Ovary (tissue), 9 donors: ENCODE measurements around the gene LGI4. TPM values are rescaled to one million over a fixed set of nuclear protein-coding genes. Genes with fewer than 3 reads are reported as not detected.

Experiments used
- DNase-seq, 5 donors: peaks; one replicate each; pipeline ENCODE4 v3.0.0-alpha.2; 2019 to 2020
- H3K27ac ChIP-seq, 2 donors: fragments of 200-600 bp; one replicate each; pipeline versions ENCODE4 v1.5.1 to v1.8.0; 2019 to 2022
- H3K27me3 ChIP-seq: fragments of 200-600 bp; one replicate; pipeline ENCODE4 v1.8.0; 2022
- H3K36me3 ChIP-seq: fragments of 200-600 bp; sonication (generic); one replicate; pipeline ENCODE4 v1.5.1; 2019
- H3K4me1 ChIP-seq: one replicate; pipeline ENCODE4 v1.8.1; 2013; ENCODE audit warnings: mild to moderate bottlenecking, moderate library complexity; ENCODE audit not compliant: insufficient read depth
- H3K4me3 ChIP-seq: fragments of 200-600 bp; sonication (generic); one replicate; pipeline ENCODE4 v1.5.1; 2017
- H3K9me3 ChIP-seq, 2 donors: fragments of 200-600 bp in 1 of 2; sonication (generic) in 1 of 2; one replicate each; pipeline versions ENCODE4 v1.5.1 to v1.8.1; 2013 to 2019; ENCODE audit warnings: mild to moderate bottlenecking in 1 of 2, moderate library complexity in 1 of 2
- CTCF ChIP-seq, 3 donors: fragments of 450-650 bp in 2 of 3; fragments of 200-600 bp in 1 of 3; IDR thresholded peaks; one replicate each; pipeline versions ENCODE4 v1.5.1 to v1.8.0; 2016 to 2022; ENCODE audit warnings: antibody characterized with exemption in 3 of 3, mild to moderate bottlenecking in 1 of 3
- EP300 ChIP-seq: sonication (generic); formaldehyde crosslinking; IDR thresholded peaks from one replicate; pipeline ENCODE4 v1.6.1; 2017; ENCODE audit warnings: antibody characterized with exemption
- POLR2A ChIP-seq: fragments of 450-650 bp; IDR thresholded peaks from one replicate; pipeline ENCODE4 v1.6.1; 2017; ENCODE audit warnings: antibody characterized with exemption, mild to moderate bottlenecking, moderate library complexity
- WGBS, 3 donors: extraction: QIAGEN DNeasy Blood & Tissue Kit in 1 of 3; methylation state at CpG; one replicate each; pipeline versions ENCODE4 v1.1.5 to v1.1.7; 2013 to 2017; 5-methylcytosine and 5-hydroxymethylcytosine counted together
- intact Hi-C, 4 donors: fragments of 100-400 bp; cut with DNase I; formaldehyde crosslinking; loops; one replicate each; pipeline versions ENCODE4 v1.11.0 to v1.15.1; 2022 to 2023
- polyA plus RNA-seq, 2 donors: library from polyadenylated mRNA; stranded (reverse); fragments of 200-250 nt in 1 of 2; fragments of 350-450 nt in 1 of 2; fragmentation: Illumina TruSeq in 1 of 2; extraction: RNeasy Lipid Tissue Mini Kit (QIAGEN cat#74804) in 1 of 2; gene quantifications; one replicate each; pipeline ENCODE4 v1.2.3, GENCODE V29; 2013 to 2014
- total RNA-seq, 7 donors: library from RNA; depleted of rRNA in 2 of 7; stranded (reverse); fragments of >200 nt in 2 of 7; fragmentation: NEBNext Ultra II Directional in 3 of 7; extraction: Animal tissue kit (Norgen Biotek cat#: 25700) in 3 of 7; gene quantifications; one replicate each; pipeline versions ENCODE4 v1.1.0 to v1.2.4, GENCODE V29; 2016 to 2023
- donor health status: DM: no; HTN: no; CAD: no; lungs with moderate emphysema.
- donor health status: DM: no; HTN: no; CAD: no.
- donor health status: Bipolar disorder and iron deficiency.
- donor health status: DM: yes; HTN: yes; CAD: no.
- donor health status: DM: no; HTN: no; CAD: no.
- donor health status: DM: yes; HTN: yes; CAD: no.

Gene LGI4
- total and polyA plus RNA-seq, 9 donors: 1.9 to 13.3 (median 5.9) TPM

DNA sequence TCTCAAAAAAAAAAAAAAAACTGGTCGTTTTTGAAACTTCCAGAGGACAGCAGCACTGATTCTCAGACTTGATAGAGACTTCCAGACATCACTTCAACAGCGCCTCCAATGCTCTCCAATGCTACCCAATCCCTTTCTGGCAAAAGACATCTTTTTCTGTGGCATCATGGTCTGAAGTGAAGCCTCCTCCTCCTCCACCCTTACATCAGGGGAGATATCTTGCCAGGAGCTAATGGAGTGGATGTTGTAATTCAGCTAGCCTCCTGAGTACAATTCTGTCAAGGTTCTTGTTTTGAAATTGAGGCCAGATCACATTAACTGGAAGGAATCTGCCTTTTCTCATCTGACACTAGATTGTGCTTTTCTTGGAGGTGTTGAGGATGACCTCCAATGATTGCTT, 43.8 kb upstream of the LGI4 start:
- Histone ChIP-seq H3K4me3 (no peak overlapping the region), H3K36me3 (no peaks in the 10 kb centered on the region), H3K27me3 (no peaks in the 10 kb centered on the region), H3K27ac (no peak overlapping the region), H3K4me1 (no peaks in the 10 kb centered on the region), H3K9me3 (peaks cover 0 to 8% of the 10 kb centered on the region in 2 donors)
- WGBS, 3 donors: 48 to 65% (median 60%) methylated on average over 2 of the region's 2 CpGs
- intact Hi-C loops: no loop called here
- no peak for DNase-seq
- TF ChIP-seq EP300 (no peak), CTCF (IDR thresholded peaks at IDR 0.05) (no peak), POLR2A (no peak)

DNA sequence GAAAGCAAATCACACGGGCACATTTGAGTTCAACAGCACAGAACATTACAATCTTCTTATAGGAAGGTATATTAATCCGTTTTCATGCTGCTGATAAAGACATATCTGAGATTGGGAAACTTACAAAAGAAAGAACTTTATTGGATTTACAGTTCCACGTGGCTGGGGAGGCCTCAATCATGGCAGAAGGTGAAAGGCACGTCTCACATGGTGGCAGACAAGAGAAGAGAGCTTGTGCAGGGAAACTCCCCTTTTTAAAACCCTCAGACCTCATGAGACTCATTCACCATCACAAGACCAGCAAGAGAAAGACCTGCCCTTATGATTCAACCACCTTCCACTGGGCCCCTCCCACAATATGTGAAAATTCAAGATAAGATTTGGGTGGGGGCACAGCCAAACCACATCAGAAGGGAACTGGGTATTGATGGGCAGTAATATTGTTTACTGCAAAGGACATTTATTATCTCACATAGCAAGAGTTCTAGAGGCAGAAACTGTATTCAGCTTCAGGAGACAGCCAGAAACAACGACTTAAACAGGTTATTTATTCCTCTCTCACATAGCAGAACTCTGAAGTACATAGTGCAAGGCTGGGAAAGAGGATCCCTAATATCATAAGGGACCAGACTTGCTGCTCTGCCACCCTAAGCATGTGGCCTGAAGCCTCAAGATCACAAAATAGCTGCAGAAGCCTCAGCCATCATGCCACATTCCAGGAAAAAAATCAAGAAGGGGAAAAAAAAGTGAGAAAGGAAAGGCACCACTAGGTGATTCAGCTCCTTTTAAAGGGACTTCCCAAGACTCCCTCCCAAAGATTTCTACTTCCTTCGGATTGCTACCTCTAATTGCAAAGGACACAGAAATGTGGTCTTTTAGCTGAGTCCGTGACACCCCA, 42.8 kb upstream of the LGI4 start:
- intact Hi-C loops: no loop called here
- no peaks in the 10 kb centered on the region for H3K27me3 ChIP-seq
- no peaks in the 10 kb centered on the region for H3K36me3 ChIP-seq
- WGBS, 3 donors: 70 to 76% (median 71%) methylated on average over 7 of the region's 7 CpGs
- H3K9me3 ChIP-seq: peaks cover 0 to 5% of the 10 kb centered on the region in 2 donors
- TF ChIP-seq CTCF (IDR thresholded peaks at IDR 0.05): no peak
- no peak for TF ChIP-seq EP300
- TF ChIP-seq POLR2A: no peak
- no peaks in the 10 kb centered on the region for H3K4me1 ChIP-seq
- no peak overlapping the region for H3K27ac ChIP-seq
- DNase-seq: no peak
- no peak overlapping the region for H3K4me3 ChIP-seq

GRCh38 chr19:35176181-35176570, 41.3 kb upstream of the LGI4 start:
- 52 to 59% (median 58%) methylated on average over 3 of the region's 3 CpGs for WGBS, 3 donors
- no peaks in the 10 kb centered on the region for H3K9me3 ChIP-seq

GRCh38 chr19:35174226-35174625, 39.4 kb upstream of the LGI4 start:
- Histone ChIP-seq H3K27me3 (no peaks in the 10 kb centered on the region), H3K4me3 (no peak overlapping the region), H3K4me1 (no peaks in the 10 kb centered on the region), H3K9me3 (no peaks in the 10 kb centered on the region), H3K27ac (no peak overlapping the region), H3K36me3 (no peaks in the 10 kb centered on the region)
- no peak for TF ChIP-seq EP300
- TF ChIP-seq CTCF (IDR thresholded peaks at IDR 0.05): no peak
- TF ChIP-seq POLR2A: no peak
- no peak for DNase-seq
- intact Hi-C loops: no loop called here
- WGBS, 3 donors: 87 to 93% (median 87%) methylated on average over 6 of the region's 6 CpGs

More at GRCh38 chr19:35176181-35176570, 41.3 kb upstream of the LGI4 start:
- intact Hi-C loops: no loop called here
- Histone ChIP-seq H3K4me1 (no peaks in the 10 kb centered on the region), H3K27me3 (no peaks in the 10 kb centered on the region), H3K36me3 (no peaks in the 10 kb centered on the region), H3K4me3 (no peak overlapping the region), H3K27ac (no peak overlapping the region)
- TF ChIP-seq POLR2A (no peak), CTCF (IDR thresholded peaks at IDR 0.05) (no peak), EP300 (no peak)
- no peak for DNase-seq
